WTC11 (cell line): ENCODE data around the gene SLC2A11. TPM values are rescaled to one million over a fixed set of nuclear protein-coding genes. Genes with fewer than 3 reads are reported as not detected.
A peak's percentile ranks its signal among the peaks of the same experiment; 100 is the strongest.

Experiments used
- CBFB ChIP-seq: sonication (generic); formaldehyde crosslinking; IDR thresholded peaks from 2 replicates; pipeline ENCODE4 v1.8.1; 2022; ENCODE audit warnings: mild to moderate bottlenecking, low read depth, missing genetic modification reagents
- ELF4 ChIP-seq: sonication (generic); formaldehyde crosslinking; IDR thresholded peaks from 2 replicates; pipeline ENCODE4 v1.8.1; 2022; ENCODE audit warnings: low read depth, mild to moderate bottlenecking, moderate library complexity, missing genetic modification reagents
- GTF2I ChIP-seq: fragments of 250-450 bp; sonication (Bioruptor Pico); conservative IDR thresholded peaks from 2 replicates; pipeline ENCODE4 v1.4.0; 2021; ENCODE audit warnings: mild to moderate bottlenecking
- MYBL2 ChIP-seq: sonication (generic); formaldehyde crosslinking; IDR thresholded peaks from 2 replicates; pipeline ENCODE4 v1.8.1; 2023; ENCODE audit warnings: mild to moderate bottlenecking, moderate library complexity, missing genetic modification reagents
- NFATC4 ChIP-seq: fragments of 250-450 bp; sonication (Bioruptor Pico); IDR thresholded peaks from 2 replicates; pipeline ENCODE4 v1.9.0; 2021; ENCODE audit warnings: mild to moderate bottlenecking
- OVOL2 ChIP-seq: fragments of 250-450 bp; sonication (Bioruptor Pico); IDR thresholded peaks from 2 replicates; pipeline ENCODE4 v1.9.0; 2021; ENCODE audit warnings: mild to moderate bottlenecking, borderline replicate concordance
- SMAD4 ChIP-seq: sonication (generic); formaldehyde crosslinking; IDR thresholded peaks from 2 replicates; pipeline ENCODE4 v1.8.0; 2022; ENCODE audit warnings: mild to moderate bottlenecking, missing genetic modification reagents
- SOX15 ChIP-seq: fragments of 250-450 bp; sonication (Bioruptor Pico); IDR thresholded peaks from 2 replicates; pipeline ENCODE4 v1.9.0; 2021; ENCODE audit warnings: mild to moderate bottlenecking
- TCF7 ChIP-seq: sonication (generic); formaldehyde crosslinking; IDR thresholded peaks from 2 replicates; pipeline ENCODE4 v1.8.0; 2022; ENCODE audit warnings: mild to moderate bottlenecking, low read depth, missing genetic modification reagents, moderate library complexity
- TP53 ChIP-seq: sonication (generic); formaldehyde crosslinking; IDR thresholded peaks from 2 replicates; pipeline ENCODE4 v1.8.1; 2023; ENCODE audit warnings: mild to moderate bottlenecking, missing genetic modification reagents
- ZBTB21 ChIP-seq: sonication (generic); formaldehyde crosslinking; IDR thresholded peaks from 2 replicates; pipeline ENCODE4 v1.8.1; 2023; ENCODE audit warnings: mild to moderate bottlenecking, missing genetic modification reagents, borderline replicate concordance
- ZNF121 ChIP-seq: sonication (generic); formaldehyde crosslinking; IDR thresholded peaks from 2 replicates; pipeline ENCODE4 v1.8.0; 2023; ENCODE audit warnings: missing genetic modification reagents
- ZNF219 ChIP-seq: sonication (generic); formaldehyde crosslinking; IDR thresholded peaks from 2 replicates; pipeline ENCODE4 v1.8.0; 2023; ENCODE audit warnings: missing genetic modification reagents, mild to moderate bottlenecking, borderline replicate concordance
- ZNF232 ChIP-seq: sonication (generic); formaldehyde crosslinking; IDR thresholded peaks from 2 replicates; pipeline ENCODE4 v1.8.0; 2022; ENCODE audit warnings: mild to moderate bottlenecking, missing genetic modification reagents
- ZNF263 ChIP-seq: sonication (generic); formaldehyde crosslinking; IDR thresholded peaks from 2 replicates; pipeline ENCODE4 v1.8.1; 2022; ENCODE audit warnings: low read depth, mild to moderate bottlenecking, moderate library complexity, missing genetic modification reagents
- ZNF317 ChIP-seq: sonication (generic); formaldehyde crosslinking; IDR thresholded peaks from 2 replicates; pipeline ENCODE4 v1.8.1; 2023; ENCODE audit warnings: low read depth, mild to moderate bottlenecking, moderate library complexity, missing genetic modification reagents, borderline replicate concordance
- ZNF416 ChIP-seq: fragments of 250-450 bp; sonication (Bioruptor Pico); IDR thresholded peaks from 2 replicates; pipeline ENCODE4 v1.9.0; 2021; ENCODE audit warnings: mild to moderate bottlenecking, inconsistent platforms
- ZNF671 ChIP-seq: fragments of 250-450 bp; sonication (Bioruptor Pico); IDR thresholded peaks from 2 replicates; pipeline ENCODE4 v1.8.0; 2021; ENCODE audit warnings: mild to moderate bottlenecking
- total RNA-seq: library from RNA; stranded (reverse); gene quantifications from 3 replicates; pipeline ENCODE4 v1.2.3, GENCODE V29; 2021
- TF ChIP-seq, protein P1 (sequence below): sonication (generic); formaldehyde crosslinking; IDR thresholded peaks from 2 replicates; pipeline ENCODE4 v1.8.1; 2023; ENCODE audit warnings: mild to moderate bottlenecking, missing genetic modification reagents
- TF ChIP-seq, protein P2 (sequence below): sonication (generic); formaldehyde crosslinking; IDR thresholded peaks from 2 replicates; pipeline ENCODE4 v1.8.1; 2023; ENCODE audit warnings: mild to moderate bottlenecking, missing genetic modification reagents, moderate library complexity
- TF ChIP-seq, protein P3 (sequence below): fragments of 250-450 bp; sonication (Bioruptor Pico); IDR thresholded peaks from 2 replicates; pipeline ENCODE4 v1.9.0; 2021; ENCODE audit warnings: mild to moderate bottlenecking
- TF ChIP-seq, protein P4 (sequence below): sonication (generic); formaldehyde crosslinking; IDR thresholded peaks from 2 replicates; pipeline ENCODE4 v1.8.1; 2022; ENCODE audit warnings: low read depth, missing genetic modification reagents, borderline replicate concordance
- TF ChIP-seq, protein P5 (sequence below): fragments of 250-450 bp; sonication (Bioruptor Pico); IDR thresholded peaks from 2 replicates; pipeline ENCODE4 v1.9.0; 2021; ENCODE audit warnings: moderate library complexity, mild to moderate bottlenecking, inconsistent platforms, borderline replicate concordance
- TF ChIP-seq, protein P6 (sequence below): sonication (generic); formaldehyde crosslinking; conservative IDR thresholded peaks from 2 replicates; pipeline ENCODE4 v1.8.1; 2022; ENCODE audit warnings: mild to moderate bottlenecking, missing genetic modification reagents
- TF ChIP-seq, protein P7 (sequence below): sonication (generic); formaldehyde crosslinking; IDR thresholded peaks from 2 replicates; pipeline ENCODE4 v1.8.0; 2023; ENCODE audit warnings: mild to moderate bottlenecking, missing genetic modification reagents
- TF ChIP-seq, protein P8 (sequence below): fragments of 250-450 bp; sonication (Bioruptor Pico); IDR thresholded peaks from 2 replicates; pipeline ENCODE4 v1.9.0; 2021; ENCODE audit warnings: mild to moderate bottlenecking
- TF ChIP-seq, protein P9 (sequence below): sonication (generic); formaldehyde crosslinking; IDR thresholded peaks from 2 replicates; pipeline ENCODE4 v1.8.0; 2022; ENCODE audit warnings: mild to moderate bottlenecking, missing genetic modification reagents

SLC2A11 gene
- total RNA-seq, 1 experiment from 2014 or later = 19.9 TPM

DNA sequence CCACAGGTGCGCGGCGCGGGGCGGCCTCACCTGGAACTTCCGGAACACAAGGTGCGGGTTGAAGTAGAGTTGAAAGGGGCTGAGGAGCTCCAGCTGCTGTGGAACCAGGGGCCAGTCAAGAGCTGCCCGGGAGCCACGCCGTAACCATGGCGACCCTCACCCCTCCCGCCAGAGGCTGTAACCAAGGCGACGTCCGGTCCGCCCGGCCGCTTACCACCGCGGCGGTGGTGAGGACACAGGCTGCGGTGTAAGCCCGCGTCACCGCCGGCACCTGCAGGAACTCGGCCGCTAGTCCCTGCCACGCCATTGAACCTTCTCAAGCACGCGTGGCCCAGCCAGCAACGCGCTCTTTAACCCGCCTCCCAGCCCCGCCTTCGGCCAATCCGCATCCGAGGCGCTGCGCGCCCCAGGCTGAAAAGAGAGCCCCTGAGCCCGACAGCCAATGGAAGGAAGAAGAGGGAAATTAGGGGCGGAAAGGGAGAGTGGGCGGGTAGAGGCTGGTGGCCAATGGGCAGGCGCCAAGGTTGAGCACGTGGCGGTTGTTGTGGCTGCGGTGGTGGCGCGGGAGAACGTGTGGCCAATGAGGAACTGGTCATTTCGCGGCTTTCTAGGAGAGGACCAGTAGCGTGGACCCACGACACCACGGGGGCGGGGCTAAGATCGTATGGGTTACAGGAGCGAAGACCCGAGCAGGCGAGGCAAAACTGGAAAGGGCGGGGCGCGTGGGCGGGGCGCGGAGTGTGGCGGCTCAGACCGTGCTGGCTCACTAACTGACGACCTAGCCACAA, 18.8 kb upstream of the SLC2A11 start, which contains the start of gene DERL3 (continued):
- TF ChIP-seq ZNF121 (CRISPR knock-in tag) (no peak), ELF4 (CRISPR knock-in tag) (no peak), OVOL2 (no peak), ZNF317 (no peak), TP53 (CRISPR knock-in tag) (peak; percentile 90), ZBTB21 (peak; percentile 57; the same call in 1 of the 2 replicates), ZNF263 (CRISPR knock-in tag) (no peak), TCF7 (CRISPR knock-in tag) (peak; percentile 79; the same call in 1 of the 2 replicates), GTF2I (CRISPR knock-in tag) (no peak), ZNF416 (CRISPR knock-in tag) (no peak), SMAD4 (CRISPR knock-in tag) (no peak), SOX15 (CRISPR knock-in tag) (no peak), ZNF232 (CRISPR knock-in tag) (peak; percentile 57; the same call in 1 of the 2 replicates), ZNF671 (CRISPR knock-in tag) (no peak), NFATC4 (no peak), MYBL2 (CRISPR knock-in tag) (0 out of 2 replicates have a peak, but pooled peaks have one; percentile 66), ZNF219 (CRISPR knock-in tag) (no peak), CBFB (CRISPR knock-in tag) (no peak)
- TF ChIP-seq, protein P1, sequence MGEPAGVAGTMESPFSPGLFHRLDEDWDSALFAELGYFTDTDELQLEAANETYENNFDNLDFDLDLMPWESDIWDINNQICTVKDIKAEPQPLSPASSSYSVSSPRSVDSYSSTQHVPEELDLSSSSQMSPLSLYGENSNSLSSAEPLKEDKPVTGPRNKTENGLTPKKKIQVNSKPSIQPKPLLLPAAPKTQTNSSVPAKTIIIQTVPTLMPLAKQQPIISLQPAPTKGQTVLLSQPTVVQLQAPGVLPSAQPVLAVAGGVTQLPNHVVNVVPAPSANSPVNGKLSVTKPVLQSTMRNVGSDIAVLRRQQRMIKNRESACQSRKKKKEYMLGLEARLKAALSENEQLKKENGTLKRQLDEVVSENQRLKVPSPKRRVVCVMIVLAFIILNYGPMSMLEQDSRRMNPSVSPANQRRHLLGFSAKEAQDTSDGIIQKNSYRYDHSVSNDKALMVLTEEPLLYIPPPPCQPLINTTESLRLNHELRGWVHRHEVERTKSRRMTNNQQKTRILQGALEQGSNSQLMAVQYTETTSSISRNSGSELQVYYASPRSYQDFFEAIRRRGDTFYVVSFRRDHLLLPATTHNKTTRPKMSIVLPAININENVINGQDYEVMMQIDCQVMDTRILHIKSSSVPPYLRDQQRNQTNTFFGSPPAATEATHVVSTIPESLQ (CRISPR knock-in tag) = no peak
- TF ChIP-seq, protein P2, sequence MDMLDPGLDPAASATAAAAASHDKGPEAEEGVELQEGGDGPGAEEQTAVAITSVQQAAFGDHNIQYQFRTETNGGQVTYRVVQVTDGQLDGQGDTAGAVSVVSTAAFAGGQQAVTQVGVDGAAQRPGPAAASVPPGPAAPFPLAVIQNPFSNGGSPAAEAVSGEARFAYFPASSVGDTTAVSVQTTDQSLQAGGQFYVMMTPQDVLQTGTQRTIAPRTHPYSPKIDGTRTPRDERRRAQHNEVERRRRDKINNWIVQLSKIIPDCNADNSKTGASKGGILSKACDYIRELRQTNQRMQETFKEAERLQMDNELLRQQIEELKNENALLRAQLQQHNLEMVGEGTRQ (CRISPR knock-in tag) = peak; percentile 89
- TF ChIP-seq, protein P3, sequence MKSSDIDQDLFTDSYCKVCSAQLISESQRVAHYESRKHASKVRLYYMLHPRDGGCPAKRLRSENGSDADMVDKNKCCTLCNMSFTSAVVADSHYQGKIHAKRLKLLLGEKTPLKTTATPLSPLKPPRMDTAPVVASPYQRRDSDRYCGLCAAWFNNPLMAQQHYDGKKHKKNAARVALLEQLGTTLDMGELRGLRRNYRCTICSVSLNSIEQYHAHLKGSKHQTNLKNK (CRISPR knock-in tag) = no peak
- TF ChIP-seq, protein P4, sequence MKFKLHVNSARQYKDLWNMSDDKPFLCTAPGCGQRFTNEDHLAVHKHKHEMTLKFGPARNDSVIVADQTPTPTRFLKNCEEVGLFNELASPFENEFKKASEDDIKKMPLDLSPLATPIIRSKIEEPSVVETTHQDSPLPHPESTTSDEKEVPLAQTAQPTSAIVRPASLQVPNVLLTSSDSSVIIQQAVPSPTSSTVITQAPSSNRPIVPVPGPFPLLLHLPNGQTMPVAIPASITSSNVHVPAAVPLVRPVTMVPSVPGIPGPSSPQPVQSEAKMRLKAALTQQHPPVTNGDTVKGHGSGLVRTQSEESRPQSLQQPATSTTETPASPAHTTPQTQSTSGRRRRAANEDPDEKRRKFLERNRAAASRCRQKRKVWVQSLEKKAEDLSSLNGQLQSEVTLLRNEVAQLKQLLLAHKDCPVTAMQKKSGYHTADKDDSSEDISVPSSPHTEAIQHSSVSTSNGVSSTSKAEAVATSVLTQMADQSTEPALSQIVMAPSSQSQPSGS (CRISPR knock-in tag) = 0 out of 2 replicates have a peak, but pooled peaks have one; percentile 32
- TF ChIP-seq, protein P5, sequence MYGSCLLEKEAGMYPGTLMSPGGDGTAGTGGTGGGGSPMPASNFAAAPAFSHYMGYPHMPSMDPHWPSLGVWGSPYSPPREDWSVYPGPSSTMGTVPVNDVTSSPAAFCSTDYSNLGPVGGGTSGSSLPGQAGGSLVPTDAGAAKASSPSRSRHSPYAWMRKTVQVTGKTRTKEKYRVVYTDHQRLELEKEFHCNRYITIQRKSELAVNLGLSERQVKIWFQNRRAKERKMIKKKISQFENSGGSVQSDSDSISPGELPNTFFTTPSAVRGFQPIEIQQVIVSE (CRISPR knock-in tag) = no peak
- TF ChIP-seq, protein P6, sequence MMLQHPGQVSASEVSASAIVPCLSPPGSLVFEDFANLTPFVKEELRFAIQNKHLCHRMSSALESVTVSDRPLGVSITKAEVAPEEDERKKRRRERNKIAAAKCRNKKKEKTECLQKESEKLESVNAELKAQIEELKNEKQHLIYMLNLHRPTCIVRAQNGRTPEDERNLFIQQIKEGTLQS = no peak
- TF ChIP-seq, protein P7, sequence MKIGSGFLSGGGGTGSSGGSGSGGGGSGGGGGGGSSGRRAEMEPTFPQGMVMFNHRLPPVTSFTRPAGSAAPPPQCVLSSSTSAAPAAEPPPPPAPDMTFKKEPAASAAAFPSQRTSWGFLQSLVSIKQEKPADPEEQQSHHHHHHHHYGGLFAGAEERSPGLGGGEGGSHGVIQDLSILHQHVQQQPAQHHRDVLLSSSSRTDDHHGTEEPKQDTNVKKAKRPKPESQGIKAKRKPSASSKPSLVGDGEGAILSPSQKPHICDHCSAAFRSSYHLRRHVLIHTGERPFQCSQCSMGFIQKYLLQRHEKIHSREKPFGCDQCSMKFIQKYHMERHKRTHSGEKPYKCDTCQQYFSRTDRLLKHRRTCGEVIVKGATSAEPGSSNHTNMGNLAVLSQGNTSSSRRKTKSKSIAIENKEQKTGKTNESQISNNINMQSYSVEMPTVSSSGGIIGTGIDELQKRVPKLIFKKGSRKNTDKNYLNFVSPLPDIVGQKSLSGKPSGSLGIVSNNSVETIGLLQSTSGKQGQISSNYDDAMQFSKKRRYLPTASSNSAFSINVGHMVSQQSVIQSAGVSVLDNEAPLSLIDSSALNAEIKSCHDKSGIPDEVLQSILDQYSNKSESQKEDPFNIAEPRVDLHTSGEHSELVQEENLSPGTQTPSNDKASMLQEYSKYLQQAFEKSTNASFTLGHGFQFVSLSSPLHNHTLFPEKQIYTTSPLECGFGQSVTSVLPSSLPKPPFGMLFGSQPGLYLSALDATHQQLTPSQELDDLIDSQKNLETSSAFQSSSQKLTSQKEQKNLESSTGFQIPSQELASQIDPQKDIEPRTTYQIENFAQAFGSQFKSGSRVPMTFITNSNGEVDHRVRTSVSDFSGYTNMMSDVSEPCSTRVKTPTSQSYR (CRISPR knock-in tag) = peak; percentile 85; the same call in 1 of the 2 replicates
- TF ChIP-seq, protein P8, sequence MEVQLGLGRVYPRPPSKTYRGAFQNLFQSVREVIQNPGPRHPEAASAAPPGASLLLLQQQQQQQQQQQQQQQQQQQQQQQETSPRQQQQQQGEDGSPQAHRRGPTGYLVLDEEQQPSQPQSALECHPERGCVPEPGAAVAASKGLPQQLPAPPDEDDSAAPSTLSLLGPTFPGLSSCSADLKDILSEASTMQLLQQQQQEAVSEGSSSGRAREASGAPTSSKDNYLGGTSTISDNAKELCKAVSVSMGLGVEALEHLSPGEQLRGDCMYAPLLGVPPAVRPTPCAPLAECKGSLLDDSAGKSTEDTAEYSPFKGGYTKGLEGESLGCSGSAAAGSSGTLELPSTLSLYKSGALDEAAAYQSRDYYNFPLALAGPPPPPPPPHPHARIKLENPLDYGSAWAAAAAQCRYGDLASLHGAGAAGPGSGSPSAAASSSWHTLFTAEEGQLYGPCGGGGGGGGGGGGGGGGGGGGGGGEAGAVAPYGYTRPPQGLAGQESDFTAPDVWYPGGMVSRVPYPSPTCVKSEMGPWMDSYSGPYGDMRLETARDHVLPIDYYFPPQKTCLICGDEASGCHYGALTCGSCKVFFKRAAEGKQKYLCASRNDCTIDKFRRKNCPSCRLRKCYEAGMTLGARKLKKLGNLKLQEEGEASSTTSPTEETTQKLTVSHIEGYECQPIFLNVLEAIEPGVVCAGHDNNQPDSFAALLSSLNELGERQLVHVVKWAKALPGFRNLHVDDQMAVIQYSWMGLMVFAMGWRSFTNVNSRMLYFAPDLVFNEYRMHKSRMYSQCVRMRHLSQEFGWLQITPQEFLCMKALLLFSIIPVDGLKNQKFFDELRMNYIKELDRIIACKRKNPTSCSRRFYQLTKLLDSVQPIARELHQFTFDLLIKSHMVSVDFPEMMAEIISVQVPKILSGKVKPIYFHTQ (CRISPR knock-in tag) = no peak
- TF ChIP-seq, protein P9, sequence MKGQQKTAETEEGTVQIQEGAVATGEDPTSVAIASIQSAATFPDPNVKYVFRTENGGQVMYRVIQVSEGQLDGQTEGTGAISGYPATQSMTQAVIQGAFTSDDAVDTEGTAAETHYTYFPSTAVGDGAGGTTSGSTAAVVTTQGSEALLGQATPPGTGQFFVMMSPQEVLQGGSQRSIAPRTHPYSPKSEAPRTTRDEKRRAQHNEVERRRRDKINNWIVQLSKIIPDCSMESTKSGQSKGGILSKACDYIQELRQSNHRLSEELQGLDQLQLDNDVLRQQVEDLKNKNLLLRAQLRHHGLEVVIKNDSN (CRISPR knock-in tag) = peak; percentile 88
